Ascending aorta (tissue), 2 donors: ENCODE results near the gene CCDC184. TPM values are rescaled to one million over a fixed set of nuclear protein-coding genes. Genes with fewer than 3 reads are reported as not detected.

ENCODE experiments used
- DNase-seq, 2 donors: peaks; one replicate each; pipeline ENCODE4 v3.0.0-alpha.2; 2019; ENCODE audit warnings: low spot score in 2 of 2
- H3K27ac ChIP-seq, 2 donors: fragments of 200-600 bp; sonication (generic); one replicate each; pipeline ENCODE4 v1.5.1; 2016 to 2017; ENCODE audit warnings: mild to moderate bottlenecking in 1 of 2
- H3K27me3 ChIP-seq: fragments of 200-600 bp; sonication (generic); one replicate; pipeline ENCODE4 v1.5.1; 2017
- H3K36me3 ChIP-seq, 2 donors: fragments of 200-600 bp; sonication (generic); one replicate each; pipeline ENCODE4 v1.5.1; 2016
- H3K4me1 ChIP-seq, 2 donors: fragments of 200-600 bp; sonication (generic); one replicate each; pipeline ENCODE4 v1.5.1; 2016 to 2017; ENCODE audit warnings: mild to moderate bottlenecking in 1 of 2
- H3K4me3 ChIP-seq, 2 donors: fragments of 200-600 bp; sonication (generic); one replicate each; pipeline ENCODE4 v1.5.1; 2016 to 2017; ENCODE audit warnings: mild to moderate bottlenecking in 1 of 2
- H3K9me3 ChIP-seq, 2 donors: fragments of 200-600 bp; sonication (generic); one replicate each; pipeline ENCODE4 v1.5.1; 2016
- intact Hi-C: fragments of 100-400 bp; cut with DNase I; formaldehyde crosslinking; loops from one replicate; pipeline ENCODE4 v1.15.1; 2023
- total RNA-seq: library from RNA; depleted of rRNA; stranded (reverse); fragments of >200 nt; gene quantifications from one replicate; pipeline ENCODE4 v1.1.0, GENCODE V29; 2016
- TF ChIP-seq, protein P1 (sequence below), 3 experiments: fragments of 200-600 bp in 2 of 3; fragments of 450-650 bp in 1 of 3; sonication (generic) in 2 of 3; IDR thresholded peaks; one replicate each; pipeline ENCODE4 v1.5.1; 2016 to 2019; ENCODE audit warnings: antibody characterized with exemption in 3 of 3, mild to moderate bottlenecking in 1 of 3, moderate library complexity in 1 of 3

Gene CCDC184
- 1.6 TPM for total RNA-seq

DNA sequence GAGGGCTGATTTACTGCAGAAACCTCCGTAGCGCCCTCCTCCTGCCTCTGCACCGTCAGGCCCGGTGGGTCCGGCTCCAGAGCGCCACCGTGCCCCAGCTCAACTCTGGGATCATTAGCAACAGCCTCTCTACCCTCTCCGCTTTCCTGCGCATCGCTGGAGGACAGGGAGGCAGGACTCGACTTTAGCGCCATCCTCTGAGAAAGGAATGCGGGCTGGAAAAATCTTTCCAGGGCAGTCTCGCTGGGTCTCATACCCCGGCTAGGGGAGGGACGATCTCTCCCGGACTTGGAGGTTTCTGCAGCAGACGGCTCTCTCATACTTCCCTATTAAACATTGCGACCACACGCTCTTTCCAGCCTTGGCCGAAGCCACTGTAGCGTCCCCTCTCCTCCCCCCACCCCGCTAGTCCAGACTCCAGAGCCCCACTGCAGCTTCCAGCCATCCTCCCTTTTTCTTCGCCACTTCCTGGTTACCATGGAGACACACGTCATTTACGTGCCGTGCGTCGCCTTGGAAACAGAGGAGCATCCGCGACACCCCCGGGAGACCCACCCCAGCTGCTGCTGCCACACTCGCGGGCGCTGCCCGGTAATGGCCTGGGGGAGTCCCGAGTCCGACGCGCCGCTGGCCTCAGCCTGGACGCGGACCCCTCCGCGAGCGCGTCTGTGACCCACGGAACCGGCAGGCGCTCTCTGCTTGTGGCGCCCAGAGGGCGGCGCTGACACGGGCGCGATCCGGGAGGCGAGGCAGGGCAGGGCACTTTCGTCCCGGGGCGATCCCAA is at the start of gene CCDC184:
TSS of gene CCDC184 (plus strand) at position 554 of the 785 bp plus-strand sequence. CDS start 479 bp downstream, outside the sequence.
- Histone ChIP-seq H3K4me3 (peak within 1 kb of the TSS; percentile 74 to 89), H3K27ac (peak within 1 kb of the TSS; percentile 55 to 70), H3K9me3 (no peaks in the 10 kb centered on the region), H3K36me3 (no peaks in the 10 kb centered on the region), H3K27me3 (no peaks in the 10 kb centered on the region), H3K4me1 (peaks cover 4 to 8% of the 10 kb centered on the region in 2 donors)
- TF ChIP-seq, protein P1, sequence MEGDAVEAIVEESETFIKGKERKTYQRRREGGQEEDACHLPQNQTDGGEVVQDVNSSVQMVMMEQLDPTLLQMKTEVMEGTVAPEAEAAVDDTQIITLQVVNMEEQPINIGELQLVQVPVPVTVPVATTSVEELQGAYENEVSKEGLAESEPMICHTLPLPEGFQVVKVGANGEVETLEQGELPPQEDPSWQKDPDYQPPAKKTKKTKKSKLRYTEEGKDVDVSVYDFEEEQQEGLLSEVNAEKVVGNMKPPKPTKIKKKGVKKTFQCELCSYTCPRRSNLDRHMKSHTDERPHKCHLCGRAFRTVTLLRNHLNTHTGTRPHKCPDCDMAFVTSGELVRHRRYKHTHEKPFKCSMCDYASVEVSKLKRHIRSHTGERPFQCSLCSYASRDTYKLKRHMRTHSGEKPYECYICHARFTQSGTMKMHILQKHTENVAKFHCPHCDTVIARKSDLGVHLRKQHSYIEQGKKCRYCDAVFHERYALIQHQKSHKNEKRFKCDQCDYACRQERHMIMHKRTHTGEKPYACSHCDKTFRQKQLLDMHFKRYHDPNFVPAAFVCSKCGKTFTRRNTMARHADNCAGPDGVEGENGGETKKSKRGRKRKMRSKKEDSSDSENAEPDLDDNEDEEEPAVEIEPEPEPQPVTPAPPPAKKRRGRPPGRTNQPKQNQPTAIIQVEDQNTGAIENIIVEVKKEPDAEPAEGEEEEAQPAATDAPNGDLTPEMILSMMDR (IDR thresholded peaks at IDR 0.05): peak; percentile 41 to 58 (median 47)
- DNase-seq: peak in 1 of 2 donors; percentile 87
- intact Hi-C loops: loop anchor here (1.0 to 10.0 kb wide), 4 partner anchors 15 to 808 kb away; partner anchors contain the start of genes ASB8 and TMEM106C

DNA sequence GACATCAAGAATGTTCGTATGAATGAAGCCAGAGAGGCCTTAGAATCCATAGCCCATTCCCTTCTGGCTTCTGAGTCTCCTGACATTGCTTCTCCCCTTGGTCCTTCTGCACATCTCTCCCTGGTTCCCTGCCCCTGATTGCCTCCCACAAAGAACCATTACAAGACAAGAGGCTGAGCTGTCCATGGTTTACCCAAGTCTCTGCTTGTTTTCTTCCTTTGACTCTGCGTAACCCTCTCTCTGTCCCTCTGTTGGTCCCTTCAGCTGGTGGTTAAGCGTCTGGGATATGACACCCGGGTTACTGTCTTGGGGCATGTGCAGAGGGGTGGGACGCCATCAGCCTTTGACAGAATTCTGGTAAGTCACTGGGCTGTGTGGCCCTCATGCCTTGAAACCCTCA is 48.4 kb upstream of the CCDC184 start:
- TF ChIP-seq, protein P1 (IDR thresholded peaks at IDR 0.05): no peak
- intact Hi-C loops: no loop called here

DNA sequence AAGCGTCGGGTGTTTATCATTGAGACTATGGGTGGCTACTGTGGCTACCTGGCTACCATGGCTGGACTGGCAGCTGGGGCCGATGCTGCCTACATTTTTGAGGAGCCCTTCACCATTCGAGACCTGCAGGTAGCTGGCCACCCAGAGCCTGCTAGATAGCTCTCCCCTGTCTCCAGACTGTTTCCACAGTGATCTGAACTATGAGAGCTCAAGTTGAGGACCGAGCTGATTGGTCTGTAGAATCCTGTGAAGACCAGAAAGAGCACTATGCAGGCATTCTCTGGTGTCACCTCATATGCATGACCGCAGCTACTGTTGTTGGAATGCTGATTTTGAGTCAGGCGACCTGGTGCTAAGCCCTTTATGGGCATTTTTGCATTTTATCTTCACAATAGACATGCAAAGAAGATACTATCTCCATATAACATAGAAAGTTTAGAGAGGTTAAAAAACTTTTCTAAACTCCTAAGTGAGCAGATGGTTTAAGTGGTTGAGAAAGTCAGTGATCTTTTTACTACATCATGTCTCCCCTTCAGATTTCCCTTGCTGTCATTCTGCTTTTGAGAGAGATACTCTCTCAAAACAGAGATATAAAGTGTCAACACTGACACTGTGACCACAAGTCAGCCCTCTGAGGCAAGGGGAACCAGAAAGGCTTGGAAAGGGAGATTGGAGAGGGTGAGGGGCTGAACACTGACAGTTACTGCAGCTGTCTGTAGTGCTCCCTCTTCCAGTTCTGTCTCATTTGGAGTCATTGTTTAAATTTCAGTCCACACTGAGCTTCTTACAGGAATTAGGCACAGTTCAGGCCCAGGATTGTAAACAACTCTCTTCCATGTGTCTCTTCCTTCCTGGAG is 40.4 kb upstream of the CCDC184 start:
- intact Hi-C loops: no loop called here
- H3K4me3 ChIP-seq: no peak overlapping the region
- TF ChIP-seq, protein P1 (IDR thresholded peaks at IDR 0.05): no peak
- no peak overlapping the region for H3K27ac ChIP-seq
- no peaks in the 10 kb centered on the region for H3K9me3 ChIP-seq
- no peak for DNase-seq
- H3K4me1 ChIP-seq: no peaks in the 10 kb centered on the region
- peaks cover 68 to 89% of the 10 kb centered on the region in 2 donors for H3K36me3 ChIP-seq
- H3K27me3 ChIP-seq: no peaks in the 10 kb centered on the region

More for the DNA sequence above, 48.4 kb upstream of the CCDC184 start:
- Histone ChIP-seq H3K4me3 (no peak overlapping the region), H3K27me3 (no peaks in the 10 kb centered on the region), H3K36me3 (peaks cover 68 to 96% of the 10 kb centered on the region in 2 donors), H3K27ac (no peak overlapping the region), H3K4me1 (no peaks in the 10 kb centered on the region), H3K9me3 (no peaks in the 10 kb centered on the region)
- DNase-seq: no peak

DNA sequence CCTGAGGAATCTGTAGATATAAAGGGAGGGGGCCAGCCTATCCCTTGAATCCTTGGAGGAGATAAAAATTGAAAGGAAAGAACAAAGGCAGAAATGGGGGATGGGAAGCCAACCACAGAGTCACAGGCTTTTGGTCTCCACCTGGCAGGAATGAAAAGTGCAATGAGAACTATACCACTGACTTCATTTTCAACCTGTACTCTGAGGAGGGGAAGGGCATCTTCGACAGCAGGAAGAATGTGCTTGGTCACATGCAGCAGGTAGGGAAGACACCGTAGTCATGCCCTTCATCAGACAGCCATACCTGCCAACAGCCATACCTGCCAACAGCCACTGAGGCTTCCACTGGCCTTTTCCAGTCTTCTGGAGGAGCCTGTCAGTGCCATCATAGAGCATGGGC is 39.5 kb upstream of the CCDC184 start:
- intact Hi-C loops: no loop called here
- Histone ChIP-seq H3K4me3 (no peak overlapping the region), H3K4me1 (no peaks in the 10 kb centered on the region), H3K9me3 (no peaks in the 10 kb centered on the region), H3K27ac (no peak overlapping the region), H3K36me3 (peaks cover 73 to 89% of the 10 kb centered on the region in 2 donors), H3K27me3 (no peaks in the 10 kb centered on the region)
- TF ChIP-seq, protein P1 (IDR thresholded peaks at IDR 0.05): no peak
- no peak for DNase-seq

DNA sequence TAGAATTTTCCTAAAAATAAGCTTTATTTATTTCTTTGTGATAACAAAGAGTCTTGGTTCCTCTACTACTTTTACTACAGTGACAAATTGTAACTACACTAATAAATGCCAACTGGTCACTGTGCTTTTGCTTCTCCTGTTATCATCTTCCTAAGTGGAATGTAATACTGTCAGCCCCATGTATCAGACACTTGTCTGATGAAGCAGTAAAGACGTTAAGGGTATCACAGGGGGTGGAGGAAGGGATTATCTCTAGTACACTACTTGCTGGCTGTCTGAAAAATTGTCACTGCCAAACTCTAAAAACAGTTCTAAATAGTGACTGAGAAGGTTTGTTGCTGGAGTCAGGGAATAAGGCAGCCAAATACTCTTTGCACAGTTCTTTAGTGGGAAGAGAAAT is 37.5 kb upstream of the CCDC184 start:
- intact Hi-C loops: no loop called here
- TF ChIP-seq, protein P1 (IDR thresholded peaks at IDR 0.05): no peak
- no peak for DNase-seq
- H3K27ac ChIP-seq: no peak overlapping the region
- H3K9me3 ChIP-seq: no peaks in the 10 kb centered on the region
- peaks cover 75 to 92% of the 10 kb centered on the region in 2 donors for H3K36me3 ChIP-seq
- no peaks in the 10 kb centered on the region for H3K4me1 ChIP-seq
- H3K27me3 ChIP-seq: no peaks in the 10 kb centered on the region
- no peak overlapping the region for H3K4me3 ChIP-seq
